GM19455 (cell line): Measurements from ENCODE around the gene RIT1.
A peak's percentile ranks its signal among the peaks of the same experiment; 100 is the strongest.

Experiments
- ATAC-seq: cut with Tn5 transposase; IDR thresholded peaks from one replicate; pipeline ENCODE4 v1.9.1; 2021; ENCODE audit not compliant: unreplicated experiment

RIT1 gene, protein sequence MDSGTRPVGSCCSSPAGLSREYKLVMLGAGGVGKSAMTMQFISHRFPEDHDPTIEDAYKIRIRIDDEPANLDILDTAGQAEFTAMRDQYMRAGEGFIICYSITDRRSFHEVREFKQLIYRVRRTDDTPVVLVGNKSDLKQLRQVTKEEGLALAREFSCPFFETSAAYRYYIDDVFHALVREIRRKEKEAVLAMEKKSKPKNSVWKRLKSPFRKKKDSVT

DNA sequence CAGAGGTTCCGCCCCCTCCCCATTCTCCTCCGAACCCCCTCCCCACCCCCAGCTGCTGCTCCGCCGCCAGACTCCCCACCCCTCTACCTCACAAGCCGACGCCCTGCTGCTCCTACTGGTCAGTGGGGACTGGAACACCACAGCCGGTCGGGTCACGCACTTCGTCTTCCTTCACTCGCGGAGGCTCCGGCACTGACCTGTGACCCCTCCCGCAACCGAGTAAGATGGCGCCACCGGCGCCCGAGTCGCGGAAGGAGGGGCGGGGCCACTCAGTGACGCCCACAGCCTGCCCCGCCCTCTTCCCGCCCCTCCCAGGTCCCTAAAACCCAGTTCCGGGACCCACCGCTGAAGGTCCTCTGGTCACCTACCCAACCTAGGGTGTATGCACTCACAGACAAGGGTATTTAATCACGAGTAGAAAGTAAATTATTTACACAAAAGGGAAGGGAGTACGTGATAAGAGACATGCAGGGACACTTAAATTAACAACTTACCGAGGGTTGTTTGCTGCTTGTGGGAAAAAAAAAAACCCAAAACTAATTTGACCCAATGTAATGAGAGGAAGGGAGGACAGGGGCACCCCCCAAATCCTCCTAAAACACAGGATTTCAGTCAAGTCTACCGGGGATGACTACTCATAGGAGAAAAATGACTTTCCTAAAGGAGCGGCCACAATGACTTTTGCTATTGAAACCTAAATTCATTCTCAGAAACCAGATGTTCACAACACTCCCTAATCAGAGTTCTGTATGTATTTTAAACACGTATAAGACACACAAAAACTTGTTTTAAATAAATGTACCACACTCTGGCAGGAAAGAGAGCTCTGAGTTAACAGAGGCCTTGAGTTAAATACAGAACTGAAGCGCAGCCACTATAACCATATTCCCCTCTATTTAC lies at the start of gene RIT1:
RIT1 (minus strand) TSS at position 194 of the 900 bp plus-strand sequence. CDS start 588 bp downstream, outside the sequence.
- ATAC-seq: peak; percentile 81

DNA sequence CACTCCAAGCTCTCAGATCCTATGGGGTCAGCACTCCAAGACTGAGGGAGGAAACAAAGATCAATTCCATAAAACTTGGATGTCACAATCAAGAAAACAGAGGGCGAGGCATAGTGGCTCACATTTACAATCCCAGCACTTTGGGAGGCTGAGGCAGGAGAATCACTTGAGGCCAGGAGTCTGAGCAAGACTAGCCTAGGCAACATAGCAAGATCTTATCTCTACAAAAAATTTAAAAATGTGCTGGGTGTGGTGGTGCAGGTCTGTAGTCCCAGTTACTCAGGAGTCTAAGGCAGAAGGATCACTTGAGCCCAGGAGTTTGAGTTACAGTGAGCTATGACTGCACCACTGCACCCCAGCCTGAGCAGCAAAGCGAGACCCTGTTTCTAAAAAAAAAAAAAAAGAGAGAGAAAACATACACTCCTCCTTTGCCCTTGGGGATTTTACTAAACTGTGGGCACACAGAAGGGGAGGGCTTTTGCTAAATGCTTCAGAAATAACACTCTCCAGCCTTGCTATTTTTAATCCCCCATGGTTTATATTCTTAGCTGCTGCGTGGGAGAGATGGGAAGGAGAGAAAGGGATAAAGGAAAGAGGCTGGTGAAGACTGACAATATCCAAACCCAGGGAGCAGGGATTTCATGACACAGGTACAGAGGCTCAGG lies 49.1 kb upstream of the RIT1 start:
- no peak for ATAC-seq

DNA sequence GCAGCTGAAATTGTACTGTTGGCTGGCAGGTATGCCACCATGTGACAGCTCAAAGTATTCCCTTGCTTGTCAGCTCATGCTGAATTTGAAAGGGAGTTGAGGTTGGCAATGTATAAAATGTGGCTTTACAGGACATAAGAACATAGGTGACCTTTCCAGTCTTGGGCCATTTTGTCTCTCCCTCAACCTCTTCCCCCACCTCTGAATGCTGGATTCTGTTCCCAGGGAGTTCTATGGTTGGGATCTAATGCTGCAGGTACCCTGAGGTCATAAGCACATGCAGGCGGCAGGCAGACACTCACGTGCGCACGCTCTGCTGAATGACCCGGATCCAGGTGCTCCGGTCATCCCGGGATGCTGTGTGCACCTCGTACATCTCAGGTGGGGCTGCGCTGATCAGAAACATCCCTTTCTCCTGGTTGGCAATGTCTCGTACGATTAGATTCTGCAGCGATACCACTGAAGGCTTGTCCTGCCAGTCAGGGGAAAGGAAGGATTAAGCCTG lies 46.3 kb upstream of the RIT1 start:
- no peak for ATAC-seq

DNA sequence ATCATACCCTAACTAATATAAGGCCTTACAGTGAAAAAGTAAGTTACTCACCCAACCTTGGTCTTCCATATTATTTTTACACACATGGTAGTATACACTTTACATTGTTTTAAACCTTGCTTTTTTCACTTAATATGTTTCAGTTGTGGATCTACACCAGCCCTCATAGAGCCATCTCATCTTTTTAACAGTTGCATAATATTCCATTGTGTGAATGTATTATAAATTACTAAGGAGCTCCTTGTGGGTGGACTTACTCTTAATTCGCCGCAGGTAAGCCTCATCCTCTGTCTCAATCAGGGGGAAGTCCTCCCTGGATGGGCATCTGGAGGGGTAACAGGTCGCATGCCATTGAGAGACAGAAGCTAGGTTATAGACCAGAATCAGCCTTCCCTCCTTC lies 43.5 kb upstream of the RIT1 start:
- no peak for ATAC-seq

DNA sequence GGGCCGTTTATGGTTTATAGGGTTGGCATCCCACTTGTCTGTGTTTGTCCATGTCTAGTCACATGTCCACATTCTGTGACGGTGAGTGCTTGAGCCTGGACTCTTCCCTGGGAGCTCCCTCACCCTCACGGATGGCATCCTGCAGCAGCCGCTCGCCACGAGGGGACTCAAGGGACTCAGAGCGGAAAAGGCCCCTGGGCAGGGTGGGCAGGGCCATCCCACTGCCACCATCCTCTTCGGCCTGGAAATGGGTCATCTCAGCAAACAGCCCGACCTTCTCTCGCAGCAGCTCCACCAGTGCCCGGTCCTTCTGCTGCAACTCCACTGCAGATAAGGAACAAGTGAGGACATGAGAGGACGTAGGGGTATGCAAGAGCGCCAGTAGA lies 41.3 kb upstream of the RIT1 start:
- ATAC-seq: no peak

DNA sequence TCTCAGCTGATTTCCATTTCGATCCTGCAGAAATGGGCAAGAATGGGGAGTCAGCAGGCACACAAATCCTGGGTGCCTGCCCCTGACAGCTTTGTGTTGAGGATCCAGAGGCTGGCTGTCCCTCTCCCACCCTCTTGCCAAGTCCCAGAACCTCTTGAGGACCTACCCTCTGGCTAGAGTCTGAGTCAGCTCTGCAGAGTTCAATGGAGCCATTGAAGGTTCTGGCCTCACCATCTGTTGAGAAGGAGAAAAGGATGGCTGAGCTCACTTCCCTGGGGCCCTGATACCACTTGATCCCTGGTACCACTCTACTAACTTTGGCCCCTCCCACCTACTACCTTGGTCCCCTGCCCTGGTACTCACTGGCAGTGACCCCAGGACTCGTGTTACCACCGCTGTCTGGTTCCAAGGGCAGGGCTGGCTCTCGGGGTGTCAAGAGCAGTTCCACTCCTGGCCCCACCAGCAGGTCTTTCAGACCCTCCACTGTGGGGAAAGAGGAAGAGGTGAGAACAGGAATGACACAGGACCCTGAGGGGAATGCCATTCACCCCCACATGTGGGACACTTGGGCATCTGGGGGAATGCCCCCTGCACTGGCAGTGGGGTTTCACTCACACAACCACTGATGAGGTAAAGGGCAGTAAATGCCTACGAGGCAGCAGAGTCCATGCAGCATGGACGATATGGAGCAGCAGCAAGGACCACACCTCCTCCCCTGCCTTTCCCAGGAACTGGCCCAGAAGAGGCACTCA lies 40.8 kb upstream of the RIT1 start:
- ATAC-seq: no peak

DNA sequence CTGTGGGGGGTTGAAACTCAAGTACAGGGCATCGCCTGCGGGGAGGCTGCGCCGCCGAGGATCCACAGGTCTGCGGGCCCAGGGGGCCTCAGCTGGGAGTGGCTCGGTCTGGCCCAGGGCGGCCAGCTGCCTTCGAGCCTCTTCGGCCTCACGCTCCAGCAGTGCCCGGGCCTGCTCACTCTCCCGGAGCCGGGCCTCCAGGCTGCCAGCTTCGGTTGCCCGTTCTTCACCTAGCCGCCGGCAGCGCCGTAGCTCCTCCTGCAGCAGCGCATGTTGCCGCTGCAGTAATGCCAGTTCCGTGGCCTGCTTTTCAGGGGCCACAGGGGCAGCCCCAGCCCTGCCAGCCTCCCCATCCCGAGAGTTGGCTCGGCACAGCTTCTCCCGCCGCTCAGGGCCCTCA lies 39.7 kb upstream of the RIT1 start:
- ATAC-seq: no peak

DNA sequence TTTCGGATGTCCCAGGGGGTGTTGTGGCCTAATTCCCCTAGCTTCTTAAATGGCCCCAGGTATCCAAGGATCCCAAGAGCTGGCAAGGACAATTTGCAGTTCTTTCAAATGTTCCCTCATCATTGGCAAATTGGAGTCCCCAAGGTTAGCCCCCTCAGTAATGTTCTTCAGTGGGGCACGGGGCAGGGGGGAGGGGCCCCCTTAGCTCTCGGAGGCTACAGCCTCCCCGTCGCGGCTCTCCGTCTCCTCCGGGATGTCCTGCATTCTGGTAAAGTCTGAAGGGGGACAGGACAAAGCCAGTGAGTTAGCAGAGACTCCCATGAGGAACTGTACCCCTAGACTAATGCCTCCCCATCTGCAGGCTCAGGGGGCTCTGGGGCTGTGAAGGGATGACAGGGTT lies 36.6 kb upstream of the RIT1 start:
- ATAC-seq: no peak

DNA sequence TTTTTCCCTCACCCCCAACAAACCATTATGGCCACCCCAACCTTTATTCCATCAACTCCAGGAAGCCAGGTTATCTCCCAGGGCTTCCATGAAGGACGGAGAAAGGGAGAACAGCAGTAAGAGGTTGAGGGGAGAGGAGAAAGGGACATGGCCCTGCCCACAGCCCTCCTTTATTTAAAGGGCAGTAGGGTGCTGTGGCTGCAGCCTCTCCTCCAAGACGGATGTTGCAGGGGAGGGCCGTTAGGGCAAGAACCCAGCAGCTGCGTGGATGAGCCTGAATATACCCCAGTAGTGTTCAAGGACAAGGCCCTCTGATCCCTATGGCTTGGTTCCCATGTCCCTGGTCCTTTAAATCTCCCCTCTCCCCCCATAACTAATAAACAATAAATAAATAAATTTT lies 36.1 kb upstream of the RIT1 start:
- no peak for ATAC-seq

DNA sequence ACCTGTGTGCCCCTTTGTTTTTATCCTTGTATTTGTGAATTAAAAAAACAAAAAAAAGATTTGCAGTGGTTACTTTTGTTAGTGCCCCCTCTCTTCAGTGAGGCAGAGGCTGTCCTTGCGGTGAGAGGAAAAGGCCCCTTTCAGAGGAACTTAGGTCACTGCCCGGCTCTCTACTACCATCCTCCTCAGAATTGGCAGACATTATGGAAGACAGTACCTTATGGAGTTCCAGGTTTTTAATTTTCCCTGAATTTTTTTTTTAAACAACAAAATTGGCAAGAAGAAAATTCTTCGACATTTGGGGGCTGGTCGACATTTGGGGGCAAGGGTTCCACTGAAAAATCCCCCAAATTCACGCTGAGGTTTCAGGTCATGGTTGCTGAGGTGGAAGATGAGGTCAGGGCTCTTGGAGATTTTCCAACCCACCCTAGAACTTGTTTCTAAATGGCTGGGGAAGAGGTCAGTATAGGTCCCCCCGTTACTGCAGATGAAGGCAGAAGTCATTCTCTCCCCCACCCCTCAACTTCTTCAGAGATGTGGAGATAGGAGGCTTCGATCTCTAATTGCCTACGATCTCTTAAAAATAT lies 35.6 kb upstream of the RIT1 start:
- ATAC-seq: no peak

DNA sequence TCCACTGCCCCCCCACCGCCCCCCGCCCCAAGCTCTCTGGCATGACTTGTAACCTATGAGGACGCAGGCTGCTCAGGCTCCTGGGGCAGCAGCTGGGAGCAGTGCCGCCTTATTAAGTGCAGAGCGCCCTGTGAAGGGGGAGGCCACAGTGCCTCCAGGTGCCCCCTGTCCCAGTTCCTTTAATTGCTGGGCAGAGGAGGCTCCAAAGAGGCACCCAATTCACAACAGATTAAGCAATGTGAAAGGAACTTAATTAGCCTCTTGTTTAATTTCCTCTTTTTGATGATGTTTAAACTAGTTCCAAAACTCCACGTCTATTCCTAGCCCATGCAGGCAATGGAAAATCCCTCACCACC lies 33.3 kb upstream of the RIT1 start:
- no peak for ATAC-seq

DNA sequence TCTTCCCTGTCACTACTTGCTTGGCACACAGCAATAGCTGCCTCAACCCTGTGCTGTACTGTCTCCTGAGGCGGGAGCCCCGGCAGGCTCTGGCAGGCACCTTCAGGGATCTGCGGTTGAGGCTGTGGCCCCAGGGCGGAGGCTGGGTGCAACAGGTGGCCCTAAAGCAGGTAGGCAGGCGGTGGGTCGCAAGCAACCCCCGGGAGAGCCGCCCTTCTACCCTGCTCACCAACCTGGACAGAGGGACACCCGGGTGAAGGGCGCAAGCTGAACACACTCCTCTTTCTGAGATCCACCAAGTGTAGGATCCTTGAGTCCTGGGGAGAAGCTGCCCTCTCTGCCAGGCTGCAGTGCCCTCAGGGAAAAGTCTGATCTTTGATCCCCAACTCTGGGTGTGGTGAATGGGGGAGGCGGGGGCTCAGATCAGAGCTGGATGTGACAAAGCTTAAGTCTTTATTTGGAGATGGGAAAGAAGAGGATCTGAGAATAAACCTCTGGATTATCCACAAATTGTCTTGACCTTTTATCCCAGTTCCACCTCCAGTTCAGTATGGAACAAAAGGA lies 31.5 kb upstream of the RIT1 start:
- no peak for ATAC-seq

DNA sequence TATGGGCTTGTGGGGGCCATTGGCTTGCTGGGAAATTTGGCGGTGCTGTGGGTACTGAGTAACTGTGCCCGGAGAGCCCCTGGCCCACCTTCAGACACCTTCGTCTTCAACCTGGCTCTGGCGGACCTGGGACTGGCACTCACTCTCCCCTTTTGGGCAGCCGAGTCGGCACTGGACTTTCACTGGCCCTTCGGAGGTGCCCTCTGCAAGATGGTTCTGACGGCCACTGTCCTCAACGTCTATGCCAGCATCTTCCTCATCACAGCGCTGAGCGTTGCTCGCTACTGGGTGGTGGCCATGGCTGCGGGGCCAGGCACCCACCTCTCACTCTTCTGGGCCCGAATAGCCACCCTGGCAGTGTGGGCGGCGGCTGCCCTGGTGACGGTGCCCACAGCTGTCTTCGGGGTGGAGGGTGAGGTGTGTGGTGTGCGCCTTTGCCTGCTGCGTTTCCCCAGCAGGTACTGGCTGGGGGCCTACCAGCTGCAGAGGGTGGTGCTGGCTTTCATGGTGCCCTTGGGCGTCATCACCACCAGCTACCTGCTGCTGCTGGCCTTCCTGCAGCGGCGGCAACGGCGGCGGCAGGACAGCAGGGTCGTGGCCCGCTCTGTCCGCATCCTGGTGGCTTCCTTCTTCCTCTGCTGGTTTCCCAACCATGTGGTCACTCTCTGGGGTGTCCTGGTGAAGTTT lies 30.8 kb upstream of the RIT1 start:
- ATAC-seq: no peak

DNA sequence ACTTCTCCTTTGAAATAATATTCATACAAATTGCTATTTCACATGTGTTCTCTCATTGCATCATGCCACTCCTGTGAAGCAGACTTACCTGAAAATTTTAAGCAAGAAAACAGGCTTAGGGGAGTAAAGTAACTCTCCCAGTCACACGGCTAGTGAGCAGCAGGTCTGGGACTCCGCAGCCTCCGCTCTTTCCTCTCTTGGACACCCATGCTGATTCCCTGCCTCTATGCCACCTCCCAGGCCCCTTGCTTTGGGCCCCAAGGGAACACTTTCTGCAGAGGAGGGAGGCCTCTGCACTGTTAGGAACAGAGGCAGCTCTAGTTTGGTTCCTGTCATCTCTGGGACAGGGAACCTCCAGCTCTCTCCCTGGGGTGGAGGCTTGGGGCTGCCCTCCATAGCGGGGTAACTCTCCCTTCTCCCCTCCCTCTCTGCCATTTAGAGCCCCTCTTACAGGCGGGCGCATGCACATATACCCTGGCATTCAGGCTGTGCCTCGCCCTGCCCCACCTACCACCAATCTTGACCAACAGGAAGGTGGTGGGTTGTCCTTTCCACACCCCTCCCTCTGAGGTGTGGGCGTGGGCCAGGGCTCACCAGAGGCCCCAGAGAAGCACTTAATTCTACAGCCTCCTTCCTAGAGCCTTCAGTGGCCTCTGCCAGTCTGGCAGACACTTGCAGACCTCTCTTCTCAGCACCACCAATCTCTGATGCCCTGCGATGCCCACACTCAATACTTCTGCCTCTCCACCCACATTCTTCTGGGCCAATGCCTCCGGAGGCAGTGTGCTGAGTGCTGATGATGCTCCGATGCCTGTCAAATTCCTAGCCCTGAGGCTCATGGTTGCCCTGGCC lies 30.1 kb upstream of the RIT1 start, which contains the start of gene RXFP4:
RXFP4 (plus strand) TSS at position 646 of the 852 bp plus-strand sequence; CDS start at position 718, 72 bp downstream.
- ATAC-seq: no peak

DNA sequence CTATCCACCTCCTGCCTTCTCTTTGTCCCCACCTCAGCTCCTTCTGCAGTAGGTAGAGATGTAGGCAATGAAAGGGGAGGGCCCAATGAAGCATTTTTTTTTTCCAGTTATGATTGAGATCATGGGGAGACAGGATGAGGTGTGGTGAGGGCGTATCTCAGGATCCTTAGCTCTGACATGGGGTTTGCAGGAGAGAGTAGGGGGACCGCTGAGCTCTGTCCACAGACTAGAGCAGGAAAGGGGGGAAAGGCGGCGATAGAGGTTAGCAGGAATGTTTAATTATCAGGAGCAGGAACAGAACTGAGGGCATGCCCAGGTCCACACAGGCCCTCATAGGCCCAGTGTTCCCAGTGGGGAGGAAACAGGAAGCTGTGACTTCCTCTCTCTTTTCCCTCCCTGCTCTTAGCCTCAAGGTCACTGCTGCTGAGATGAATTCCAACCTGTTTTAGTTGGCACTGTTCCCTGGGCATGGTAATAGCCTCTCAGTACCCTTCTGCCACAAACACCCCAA lies 29.4 kb upstream of the RIT1 start:
- ATAC-seq: no peak

DNA sequence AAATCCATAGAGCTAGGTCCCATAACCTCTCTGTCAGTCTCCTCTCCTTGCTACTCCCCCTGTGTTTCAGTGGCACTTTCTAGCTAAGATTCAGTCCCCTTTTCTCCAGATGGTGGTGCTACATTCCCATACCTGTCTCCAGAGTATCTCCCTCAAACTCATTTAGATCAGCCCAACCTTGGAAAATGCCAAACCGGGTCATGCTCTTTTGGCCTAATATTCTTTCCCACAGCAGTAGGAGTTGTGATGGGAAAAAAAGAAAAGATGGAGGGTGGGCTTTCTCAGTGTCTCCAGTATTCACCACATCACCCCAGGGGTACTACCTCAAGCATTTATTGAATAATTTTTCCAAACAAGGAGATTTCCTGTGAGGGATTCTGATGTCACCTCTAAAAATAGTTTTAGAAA lies 27.1 kb upstream of the RIT1 start:
- no peak for ATAC-seq

DNA sequence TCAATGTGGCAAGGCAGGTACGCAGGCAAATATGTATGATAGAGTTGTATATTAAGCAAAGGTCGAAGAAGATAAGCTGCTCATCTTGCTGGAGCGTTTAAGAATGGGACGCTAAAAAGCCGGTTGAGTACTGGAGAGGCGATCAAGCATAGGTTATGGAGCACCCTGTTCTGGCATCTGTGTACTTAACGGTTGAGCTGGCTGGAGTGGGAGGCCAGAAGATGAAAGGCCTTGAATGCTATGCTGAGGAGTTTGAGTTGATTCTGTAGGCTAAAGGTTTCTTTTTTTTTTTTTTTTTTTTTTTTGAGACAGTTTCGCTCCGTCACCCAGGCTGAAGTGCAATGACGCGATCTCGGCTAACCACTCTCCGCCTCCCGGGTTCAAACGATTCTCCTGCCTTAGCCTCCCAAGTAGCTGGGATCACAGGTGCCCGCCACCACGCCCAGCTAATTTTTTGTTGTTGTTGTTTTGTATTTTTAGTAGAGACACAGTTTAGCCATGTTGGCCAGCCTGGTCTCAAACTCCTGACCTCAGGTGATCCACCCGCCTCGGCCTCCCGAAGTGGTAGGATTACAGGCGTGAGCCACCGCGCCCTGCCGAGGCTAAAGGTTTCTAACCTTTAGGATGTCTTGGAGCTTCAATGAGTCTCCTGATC lies 23.9 kb upstream of the RIT1 start:
- peak; percentile 12 for ATAC-seq
